Measurements from ENCODE around the gene CR1L. TPM values are rescaled to one million over a fixed set of nuclear protein-coding genes. Genes with fewer than 3 reads are reported as not detected.

The CR1L gene
- total RNA-seq, 2 donors from 2014 or later = not detected

DNA sequence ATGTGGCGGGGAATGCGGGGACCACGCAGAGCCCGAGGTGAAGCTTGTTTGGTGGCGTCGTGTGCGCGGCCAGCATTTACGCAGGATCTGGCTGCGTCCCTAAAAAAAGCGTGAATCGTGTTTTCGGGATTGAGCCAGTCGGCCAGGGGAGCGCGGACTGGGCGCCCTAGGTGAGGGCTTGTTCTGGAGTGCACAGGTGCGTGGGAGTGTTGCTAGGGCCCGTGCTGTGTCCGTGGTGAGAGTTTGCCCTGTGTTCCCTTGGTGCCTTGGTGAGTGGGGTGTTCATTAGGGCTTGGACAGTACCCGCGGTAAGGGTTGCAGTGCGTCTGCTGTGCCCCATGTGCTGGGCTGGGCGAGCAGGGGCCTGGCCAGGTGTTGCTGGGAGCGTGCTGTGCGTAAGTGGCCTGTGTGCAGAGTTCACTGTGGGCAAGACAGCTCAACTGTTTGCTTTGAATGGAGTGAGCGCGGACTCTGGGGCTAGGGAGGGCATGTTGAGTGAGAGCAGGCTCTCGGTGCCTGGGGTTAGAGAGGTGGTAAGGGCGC, 107.6 kb downstream of the CR1L start:
- peak overlapping the region; percentile 87 to 89 for H3K27ac ChIP-seq
- H3K27me3 ChIP-seq = no peaks in the 10 kb centered on the region
- H3K9me3 ChIP-seq = no peaks in the 10 kb centered on the region
- peak overlapping the region; percentile 74 to 82 for H3K4me3 ChIP-seq
- H3K36me3 ChIP-seq = peaks cover 3% of the 10 kb centered on the region
- peaks cover 0 to 76% of the 10 kb centered on the region in 2 donors for H3K4me1 ChIP-seq
- DNase-seq (ENCODE audit: low spot score) = no peak
- TF ChIP-seq, protein P1, sequence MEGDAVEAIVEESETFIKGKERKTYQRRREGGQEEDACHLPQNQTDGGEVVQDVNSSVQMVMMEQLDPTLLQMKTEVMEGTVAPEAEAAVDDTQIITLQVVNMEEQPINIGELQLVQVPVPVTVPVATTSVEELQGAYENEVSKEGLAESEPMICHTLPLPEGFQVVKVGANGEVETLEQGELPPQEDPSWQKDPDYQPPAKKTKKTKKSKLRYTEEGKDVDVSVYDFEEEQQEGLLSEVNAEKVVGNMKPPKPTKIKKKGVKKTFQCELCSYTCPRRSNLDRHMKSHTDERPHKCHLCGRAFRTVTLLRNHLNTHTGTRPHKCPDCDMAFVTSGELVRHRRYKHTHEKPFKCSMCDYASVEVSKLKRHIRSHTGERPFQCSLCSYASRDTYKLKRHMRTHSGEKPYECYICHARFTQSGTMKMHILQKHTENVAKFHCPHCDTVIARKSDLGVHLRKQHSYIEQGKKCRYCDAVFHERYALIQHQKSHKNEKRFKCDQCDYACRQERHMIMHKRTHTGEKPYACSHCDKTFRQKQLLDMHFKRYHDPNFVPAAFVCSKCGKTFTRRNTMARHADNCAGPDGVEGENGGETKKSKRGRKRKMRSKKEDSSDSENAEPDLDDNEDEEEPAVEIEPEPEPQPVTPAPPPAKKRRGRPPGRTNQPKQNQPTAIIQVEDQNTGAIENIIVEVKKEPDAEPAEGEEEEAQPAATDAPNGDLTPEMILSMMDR (IDR thresholded peaks at IDR 0.05) = no peak

DNA sequence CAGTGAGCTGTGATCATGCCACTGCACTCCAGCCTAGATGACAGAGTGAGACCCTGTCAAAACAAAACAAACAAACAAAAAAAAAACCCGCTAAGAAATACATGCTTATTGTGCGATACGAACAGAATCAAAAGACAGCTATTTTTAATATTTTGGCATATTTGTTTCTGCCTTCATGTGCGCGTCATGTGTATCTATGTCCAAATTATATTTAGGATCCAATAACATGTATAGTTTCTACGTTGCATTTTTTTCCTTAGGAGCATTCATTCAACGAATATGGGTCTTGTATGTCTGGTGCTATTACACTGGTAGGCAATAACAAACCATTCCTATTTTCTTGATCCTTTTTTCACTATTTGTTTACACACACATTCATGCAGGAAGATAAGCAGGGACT, 108.7 kb downstream of the CR1L start:
- Histone ChIP-seq H3K27ac (no peak overlapping the region), H3K36me3 (peaks cover 11% of the 10 kb centered on the region), H3K9me3 (no peaks in the 10 kb centered on the region), H3K4me1 (peaks cover 0 to 67% of the 10 kb centered on the region in 2 donors), H3K4me3 (no peak overlapping the region), H3K27me3 (no peaks in the 10 kb centered on the region)
- TF ChIP-seq, protein P1 (IDR thresholded peaks at IDR 0.05) = no peak
- no peak for DNase-seq (ENCODE audit: low spot score)

DNA sequence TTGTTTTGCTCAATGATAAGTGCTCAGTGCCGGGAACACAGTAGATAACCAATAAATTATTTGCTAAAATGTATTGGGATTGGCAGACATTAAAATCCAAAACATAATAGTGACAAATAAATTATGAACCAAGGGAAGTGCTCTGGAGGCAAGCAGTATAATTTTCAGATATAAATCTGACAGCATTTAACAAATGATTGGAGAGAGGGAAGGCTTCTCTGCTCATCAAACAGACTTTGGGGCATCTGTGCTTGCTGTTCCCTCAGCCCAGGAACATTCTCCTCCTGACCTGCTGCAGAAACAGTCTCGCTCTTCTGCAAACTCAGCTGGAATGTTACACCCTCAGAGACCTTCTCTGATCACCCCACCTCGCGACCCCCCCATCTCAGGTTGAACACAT, 109.1 kb downstream of the CR1L start:
- no peak overlapping the region for H3K4me3 ChIP-seq
- TF ChIP-seq, protein P1 (IDR thresholded peaks at IDR 0.05) = no peak
- H3K9me3 ChIP-seq = no peaks in the 10 kb centered on the region
- H3K27ac ChIP-seq = no peak overlapping the region
- H3K27me3 ChIP-seq = no peaks in the 10 kb centered on the region
- peaks cover 0 to 63% of the 10 kb centered on the region in 2 donors for H3K4me1 ChIP-seq
- no peak for DNase-seq (ENCODE audit: low spot score)
- peaks cover 12% of the 10 kb centered on the region for H3K36me3 ChIP-seq

DNA sequence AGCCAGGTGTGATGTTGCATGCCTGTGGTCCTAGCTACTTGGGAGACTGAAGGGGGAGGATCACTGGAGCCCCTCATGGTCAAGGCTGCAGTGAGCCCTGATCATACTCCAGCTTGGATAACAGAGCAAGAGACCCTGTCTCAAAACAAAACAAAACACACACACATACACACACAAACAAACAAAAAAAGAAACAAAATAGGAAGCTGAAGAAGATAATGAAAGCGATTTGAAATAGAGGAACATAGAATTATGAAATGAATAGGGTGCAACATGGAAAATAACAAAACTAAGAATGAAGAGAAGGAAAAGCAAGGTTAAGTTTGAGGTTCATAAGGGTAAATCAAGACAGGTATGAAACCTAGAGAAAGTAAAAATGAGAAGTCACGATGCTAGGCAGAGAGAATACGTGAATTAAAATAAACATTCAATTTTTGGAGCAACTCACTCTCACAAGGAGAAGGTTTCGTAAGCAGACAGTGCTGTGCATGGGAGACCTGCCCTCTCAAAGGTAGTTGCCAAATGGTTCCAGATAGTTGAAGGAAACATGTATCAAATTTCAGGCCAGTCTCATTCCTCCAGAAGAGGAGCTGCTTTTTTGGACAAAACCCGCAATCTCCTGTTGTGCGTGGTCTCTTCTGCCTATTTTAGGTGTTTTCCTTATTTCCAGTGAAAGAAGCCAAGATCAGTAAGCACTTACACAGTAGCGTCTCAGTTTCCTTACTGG, 110.2 kb downstream of the CR1L start:
- H3K36me3 ChIP-seq = peaks cover 23% of the 10 kb centered on the region
- peaks cover 0 to 53% of the 10 kb centered on the region in 2 donors for H3K4me1 ChIP-seq
- TF ChIP-seq, protein P1 (IDR thresholded peaks at IDR 0.05) = no peak
- no peaks in the 10 kb centered on the region for H3K9me3 ChIP-seq
- no peak overlapping the region for H3K27ac ChIP-seq
- DNase-seq (ENCODE audit: low spot score) = no peak
- no peaks in the 10 kb centered on the region for H3K27me3 ChIP-seq
- no peak overlapping the region for H3K4me3 ChIP-seq

DNA sequence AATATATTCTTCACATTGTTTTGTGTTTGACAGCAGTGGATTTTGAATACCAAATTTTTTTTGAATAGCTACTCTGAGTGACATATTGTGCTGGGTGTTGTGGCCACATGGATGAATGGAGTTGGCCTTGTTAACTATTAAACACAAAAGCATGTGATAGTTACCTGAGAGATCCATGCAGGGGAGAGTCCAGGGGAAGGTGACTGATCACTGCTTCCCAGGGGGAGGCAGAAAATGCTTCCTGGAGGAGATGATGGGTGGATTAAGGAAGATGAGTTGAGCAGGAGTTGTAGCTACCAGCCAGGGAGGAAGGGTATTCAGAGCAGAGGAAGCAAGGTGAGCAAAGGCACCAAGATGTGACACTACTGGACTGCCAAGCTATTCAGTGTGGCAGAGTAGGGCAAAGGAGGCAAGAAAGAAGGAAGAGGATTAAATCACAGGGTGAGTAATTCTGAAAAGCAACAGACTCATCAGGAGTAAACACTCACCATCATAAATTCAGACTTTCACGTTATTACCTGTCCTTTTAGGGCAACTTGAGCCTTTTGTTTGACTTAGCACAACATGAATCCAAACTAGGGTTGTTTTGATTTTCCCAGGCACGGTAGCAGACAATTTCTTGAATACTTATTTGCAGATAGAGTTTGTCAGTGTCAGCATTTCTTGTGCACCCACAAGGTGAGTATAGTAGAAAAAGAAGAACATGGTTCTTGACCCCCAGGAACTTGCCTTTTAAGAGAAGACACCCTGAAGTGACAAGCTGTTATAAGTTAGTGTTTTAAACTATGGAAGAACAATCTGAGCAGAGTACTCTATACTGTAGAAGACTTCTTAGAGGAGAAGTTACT, 111.1 kb downstream of the CR1L start:
- no peak for DNase-seq (ENCODE audit: low spot score)
- peaks cover 29% of the 10 kb centered on the region for H3K36me3 ChIP-seq
- no peaks in the 10 kb centered on the region for H3K27me3 ChIP-seq
- no peaks in the 10 kb centered on the region for H3K9me3 ChIP-seq
- no peak overlapping the region for H3K4me3 ChIP-seq
- peaks cover 0 to 44% of the 10 kb centered on the region in 2 donors for H3K4me1 ChIP-seq
- H3K27ac ChIP-seq = no peak overlapping the region
- TF ChIP-seq, protein P1 (IDR thresholded peaks at IDR 0.05) = no peak
